GM12875 (cell line): ENCODE measurements around the gene STYXL2.

ENCODE experiments used
- H3K4me3 ChIP-seq: one replicate; pipeline ENCODE4 v1.5.1; 2011; ENCODE audit warnings: low read depth, low read length, control low read depth
- TF ChIP-seq, protein P1 (sequence below): IDR thresholded peaks from 2 replicates; pipeline ENCODE4 v1.5.1; 2011; ENCODE audit warnings: low read depth, mild to moderate bottlenecking, control low read depth, inconsistent platforms, low read length, moderate library complexity, borderline replicate concordance; ENCODE audit not compliant: insufficient read depth

The STYXL2 gene

DNA sequence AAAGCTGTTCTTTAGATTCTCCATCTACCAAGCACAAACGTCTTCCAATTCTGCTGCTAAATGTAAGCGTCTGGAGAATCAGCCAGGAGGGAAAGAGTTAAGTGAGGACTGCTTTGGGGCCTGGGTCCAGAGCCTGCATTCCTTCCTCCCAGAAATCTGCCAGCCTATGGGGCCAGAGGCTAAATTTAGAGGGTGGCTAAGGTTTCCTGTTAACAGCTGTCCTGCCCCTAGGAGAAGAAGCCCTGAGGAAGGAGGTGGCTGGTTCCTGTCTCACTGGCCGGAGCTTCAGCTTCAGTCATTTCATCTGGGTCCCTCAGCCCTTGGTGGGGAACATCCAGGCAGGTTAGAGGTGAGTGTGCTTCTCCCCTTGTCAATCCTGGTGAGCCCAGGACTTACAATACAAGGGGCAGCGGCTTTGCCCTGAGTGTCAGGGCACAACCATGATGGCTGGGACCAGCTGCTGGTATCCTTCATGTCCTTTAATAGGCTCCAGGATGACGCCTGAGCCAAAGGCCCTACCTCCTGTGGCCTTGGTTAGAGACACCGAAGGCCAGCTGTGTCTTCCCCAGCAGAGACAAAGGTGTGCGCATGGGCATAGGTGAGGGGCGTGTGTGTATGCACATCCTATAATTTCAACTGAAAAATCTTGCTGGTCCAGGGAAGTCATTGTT is at the start of gene STYXL2:
STYXL2 (plus strand) TSS at position 230 of the 671 bp plus-strand sequence. CDS start 775 bp downstream, outside the sequence.
- H3K4me3 ChIP-seq, result no peak within 1 kb of the TSS
- TF ChIP-seq, protein P1, sequence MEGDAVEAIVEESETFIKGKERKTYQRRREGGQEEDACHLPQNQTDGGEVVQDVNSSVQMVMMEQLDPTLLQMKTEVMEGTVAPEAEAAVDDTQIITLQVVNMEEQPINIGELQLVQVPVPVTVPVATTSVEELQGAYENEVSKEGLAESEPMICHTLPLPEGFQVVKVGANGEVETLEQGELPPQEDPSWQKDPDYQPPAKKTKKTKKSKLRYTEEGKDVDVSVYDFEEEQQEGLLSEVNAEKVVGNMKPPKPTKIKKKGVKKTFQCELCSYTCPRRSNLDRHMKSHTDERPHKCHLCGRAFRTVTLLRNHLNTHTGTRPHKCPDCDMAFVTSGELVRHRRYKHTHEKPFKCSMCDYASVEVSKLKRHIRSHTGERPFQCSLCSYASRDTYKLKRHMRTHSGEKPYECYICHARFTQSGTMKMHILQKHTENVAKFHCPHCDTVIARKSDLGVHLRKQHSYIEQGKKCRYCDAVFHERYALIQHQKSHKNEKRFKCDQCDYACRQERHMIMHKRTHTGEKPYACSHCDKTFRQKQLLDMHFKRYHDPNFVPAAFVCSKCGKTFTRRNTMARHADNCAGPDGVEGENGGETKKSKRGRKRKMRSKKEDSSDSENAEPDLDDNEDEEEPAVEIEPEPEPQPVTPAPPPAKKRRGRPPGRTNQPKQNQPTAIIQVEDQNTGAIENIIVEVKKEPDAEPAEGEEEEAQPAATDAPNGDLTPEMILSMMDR, result no peak

DNA sequence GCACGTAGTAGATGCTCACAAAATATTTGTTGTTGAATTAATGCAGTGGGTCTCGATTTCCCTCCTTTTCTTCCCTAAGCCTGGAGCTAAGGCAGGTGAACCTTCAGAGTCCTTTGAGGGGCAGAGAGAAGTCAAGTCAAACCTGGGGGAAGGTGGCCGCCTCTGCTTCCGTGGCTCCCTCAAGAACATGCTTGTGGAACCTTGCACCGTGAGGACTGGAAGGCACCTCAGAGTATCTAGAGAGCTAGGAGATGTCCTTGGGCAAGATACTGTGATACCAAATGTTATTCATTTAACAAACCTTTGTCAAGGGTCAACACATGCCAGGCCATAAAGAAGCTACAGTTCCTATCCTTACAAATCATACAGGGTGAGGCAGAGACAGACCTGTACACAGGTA is 42.0 kb upstream of the STYXL2 start:
- TF ChIP-seq, protein P1, result no peak
- no peak overlapping the region for H3K4me3 ChIP-seq

DNA sequence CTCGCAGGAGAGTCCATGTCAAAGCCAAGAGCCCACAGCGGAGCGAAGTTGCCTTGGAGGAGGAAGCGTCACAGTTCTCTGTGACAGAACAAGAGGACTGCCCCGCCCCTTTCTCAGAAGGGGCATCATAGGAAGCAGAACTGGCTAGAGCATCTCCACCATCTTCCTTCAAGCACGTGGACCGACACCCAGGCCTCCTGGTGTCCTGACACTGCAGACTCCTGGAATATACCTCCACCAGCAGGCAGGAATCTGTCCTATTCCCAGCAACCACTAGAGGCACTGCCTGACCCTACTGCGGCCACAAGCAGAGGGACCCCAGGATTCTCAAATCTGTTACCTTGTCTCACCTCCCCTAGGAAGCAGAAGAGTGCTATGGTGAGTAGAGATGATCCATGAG is 41.5 kb upstream of the STYXL2 start:
- TF ChIP-seq, protein P1, result peak; percentile 51; the same call in 1 of the 2 replicates
- no peak overlapping the region for H3K4me3 ChIP-seq

DNA sequence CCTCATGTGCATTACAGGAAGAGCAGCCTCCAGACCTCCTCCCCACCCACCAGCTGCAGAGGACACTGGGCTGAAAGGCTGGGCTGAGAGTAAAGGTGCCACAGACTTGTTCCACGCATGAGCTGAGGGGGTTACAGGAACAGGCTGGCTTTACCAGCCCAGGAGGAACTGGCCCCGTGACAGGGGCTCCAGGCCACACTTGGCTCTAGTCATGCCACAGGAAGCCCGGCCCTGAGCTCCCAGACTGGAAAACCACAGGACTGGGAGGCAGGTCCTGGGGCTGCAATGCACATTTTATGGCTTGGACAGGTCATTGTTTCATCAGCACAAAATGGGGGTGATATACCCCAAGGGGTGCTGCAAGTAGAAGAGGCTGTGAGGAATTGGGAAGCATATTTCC is 39.3 kb upstream of the STYXL2 start:
- TF ChIP-seq, protein P1, result no peak
- H3K4me3 ChIP-seq, result no peak overlapping the region

DNA sequence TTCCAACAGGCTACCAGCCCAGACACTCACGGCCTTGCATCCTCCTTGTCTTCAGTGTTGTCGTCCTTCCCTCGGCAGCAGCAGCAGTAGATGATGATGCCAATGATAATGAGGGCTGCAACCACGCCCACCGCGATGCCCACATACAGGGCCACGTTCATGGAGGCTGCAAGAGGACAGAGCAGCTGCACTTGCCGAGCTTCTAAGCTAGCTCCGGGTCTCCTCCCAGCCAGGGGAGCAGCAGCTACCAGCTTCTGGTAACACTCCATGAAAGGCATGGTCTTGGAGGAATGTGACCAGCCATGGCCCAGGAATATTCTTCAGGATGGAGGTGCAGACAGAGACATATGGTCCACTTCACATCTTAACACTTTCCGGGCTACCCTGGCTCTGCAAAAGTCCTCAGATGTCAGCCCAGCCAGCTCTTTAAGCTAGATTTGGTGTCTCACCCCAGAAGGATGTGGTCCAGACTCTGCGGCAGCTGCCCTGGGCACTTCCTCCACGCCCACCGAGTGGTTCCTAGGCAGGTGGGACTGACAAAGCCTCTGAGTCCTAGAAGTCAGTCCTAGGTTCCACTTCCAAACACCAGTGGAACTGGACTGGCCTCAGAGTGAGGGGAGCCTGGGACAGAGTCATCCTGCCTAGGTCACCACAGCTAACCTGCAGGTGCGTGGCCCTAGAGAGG is 38.8 kb upstream of the STYXL2 start:
- no peak overlapping the region for H3K4me3 ChIP-seq
- TF ChIP-seq, protein P1, result no peak

DNA sequence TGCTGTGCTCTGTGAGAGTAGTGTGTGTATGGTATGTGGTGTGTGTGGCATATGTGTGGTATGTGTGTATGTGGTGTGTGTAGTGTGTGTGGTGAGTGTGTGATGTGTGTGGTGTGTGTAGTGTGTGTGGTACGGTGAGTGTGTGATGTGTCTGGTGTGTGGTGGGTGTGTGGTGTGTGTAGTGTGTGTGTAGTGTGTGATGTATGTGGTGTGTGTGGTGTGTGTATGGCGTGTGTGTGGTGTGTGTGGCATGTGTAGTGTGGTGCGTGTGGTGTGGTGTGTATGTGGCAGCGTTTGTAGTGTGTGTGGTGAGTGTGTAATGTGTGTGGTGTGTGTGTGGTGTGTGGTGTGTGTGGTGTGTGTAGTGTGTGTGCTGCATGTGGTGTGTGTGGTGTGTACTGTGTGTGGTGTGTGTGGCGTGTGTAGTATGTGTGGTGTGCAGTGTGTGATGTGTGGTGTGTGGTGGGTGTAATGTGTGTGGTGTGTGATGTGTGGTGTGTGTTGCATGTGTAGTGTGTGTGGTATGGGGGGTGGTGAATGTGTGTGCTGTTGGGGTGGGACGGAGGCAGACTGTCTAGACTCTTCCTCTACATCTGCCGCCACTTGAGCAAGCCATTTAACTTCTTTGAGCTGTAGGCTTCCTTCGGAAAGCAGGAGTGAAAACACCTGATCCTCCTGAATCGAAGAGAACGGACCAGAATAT is 37.2 kb upstream of the STYXL2 start:
- no peak overlapping the region for H3K4me3 ChIP-seq

More for the DNA sequence above, 37.2 kb upstream of the STYXL2 start:
- TF ChIP-seq, protein P1, result no peak
